K562 (cell line): Measurements from ENCODE around the gene TMX1. TPM values are rescaled to one million over a fixed set of nuclear protein-coding genes. Genes with fewer than 3 reads are reported as not detected.
A peak's percentile ranks its signal among the peaks of the same experiment; 100 is the strongest.

Experiments used
- ATAC-seq: fragments of 200-7000 bp; cut with Tn5 transposase; 3 replicates; pipeline ENCODE4 v1.9.1; 2020; ENCODE audit warnings: moderate library complexity
- BruUV-seq: library from RNA; stranded (reverse); fragments of 400-500 nt; replicated peaks from 2 replicates; lab custom pipeline; 2021; lab: Mats Ljungman, UMichigan
- CTCF ChIA-PET: fragments of 300-600 bp; formaldehyde crosslinking; extraction: SDS; loops from one replicate; lab custom pipeline; 2021; ENCODE audit warnings: low intra/inter-chr PET ratio; lab: Yijun Ruan, JAX
- POLR2A ChIA-PET: fragments of 300-600, 350-650 bp; sonication (Branson Sonifier 250); formaldehyde crosslinking; extraction: SDS; loops from one replicate; lab custom pipeline; 2021; ENCODE audit warnings: antibody characterized with exemption, inconsistent platforms; lab: Yijun Ruan, JAX
- DNase-seq, 4 experiments: peaks; one replicate each; pipeline versions ENCODE4 v3.0.0 to v3.0.0-alpha.2; 2011 to 2018; ENCODE audit warnings: low spot score in 3 of 4, mixed read lengths in 3 of 4; ENCODE audit errors: extremely low read depth in 1 of 4
- FAIRE-seq: peaks from 2 replicates; lab custom pipeline; 2011; peaks lifted over from hg19 to GRCh38; lab: Jason Lieb, UNC
- H2AFZ ChIP-seq: 2 replicates; pipeline ENCODE4 v1.6.0; 2011; ENCODE audit warnings: low read depth, low read length, control low read depth, inconsistent platforms
- H3K27ac ChIP-seq: fragments of 200-600 bp; 3 replicates; pipeline ENCODE4 v1.8.0; 2011; ENCODE audit warnings: low read depth, mild to moderate bottlenecking, control low read depth, inconsistent platforms, low read length, moderate library complexity, mixed read lengths; ENCODE audit errors: extremely low read depth
- H3K27me3 ChIP-seq, 2 experiments: fragments of 300-600 bp in 1 of 2; 2 replicates in 1 of 2; 3 replicates in 1 of 2; pipeline versions ENCODE4 v1.6.0 to v1.8.0; 2011; ENCODE audit warnings: inconsistent platforms in 2 of 2, low read length in 2 of 2, mild to moderate bottlenecking in 1 of 2, mixed read lengths in 1 of 2, moderate library complexity in 1 of 2; ENCODE audit not compliant: control insufficient read depth in 2 of 2, insufficient read depth in 2 of 2
- H3K36me3 ChIP-seq: fragments of 300-600 bp; 3 replicates; pipeline ENCODE4 v1.8.0; 2011; ENCODE audit warnings: mild to moderate bottlenecking, low read length, inconsistent platforms; ENCODE audit not compliant: control insufficient read depth, insufficient read depth
- H3K4me1 ChIP-seq, 2 experiments: fragments of 200-600 bp in 1 of 2; replicated peaks in 1 of 2; 2 replicates in 1 of 2; 3 replicates in 1 of 2; pipeline versions ENCODE4 v1.5.1 to v1.8.0; 2011; ENCODE audit warnings: inconsistent platforms in 2 of 2, low read length in 2 of 2, mild to moderate bottlenecking in 1 of 2, mixed read lengths in 1 of 2, moderate library complexity in 1 of 2; ENCODE audit not compliant: control insufficient read depth in 2 of 2, insufficient read depth in 2 of 2
- H3K4me2 ChIP-seq: 2 replicates; pipeline ENCODE4 v1.6.1; 2011; ENCODE audit warnings: low read length, control low read depth, inconsistent platforms, mixed read lengths; ENCODE audit not compliant: insufficient read depth
- H3K4me3 ChIP-seq: fragments of 200-600 bp; sonication (generic), shearing (Covaris generic); 2 replicates; pipeline ENCODE4 v1.5.1; 2016; ENCODE audit warnings: control low read depth, inconsistent platforms
- H3K79me2 ChIP-seq: fragments of 200-600 bp; 3 replicates; pipeline ENCODE4 v1.8.0; 2011; ENCODE audit warnings: low read length, inconsistent platforms; ENCODE audit not compliant: control insufficient read depth, insufficient read depth
- H3K9ac ChIP-seq, 2 experiments: 2 replicates each; pipeline versions ENCODE4 v1.6.0 to v1.6.1; 2011; ENCODE audit warnings: low read depth in 2 of 2, low read length in 2 of 2, control low read depth in 1 of 2, inconsistent platforms in 1 of 2, mild to moderate bottlenecking in 1 of 2, mixed read lengths in 1 of 2; ENCODE audit not compliant: insufficient read depth in 1 of 2
- H3K9me1 ChIP-seq: one replicate; pipeline ENCODE4 v1.6.0; 2011; ENCODE audit warnings: inconsistent platforms, mild to moderate bottlenecking, low read length, moderate library complexity; ENCODE audit not compliant: control insufficient read depth, insufficient read depth
- H3K9me3 ChIP-seq: replicated peaks from 2 replicates; pipeline ENCODE4 v1.5.1; 2011; ENCODE audit warnings: low read depth, low read length, inconsistent platforms; ENCODE audit not compliant: control insufficient read depth, insufficient read depth
- H4K20me1 ChIP-seq: replicated peaks from 2 replicates; pipeline ENCODE4 v1.6.1; 2011; ENCODE audit warnings: low read length, inconsistent platforms, mixed read lengths; ENCODE audit not compliant: control insufficient read depth, insufficient read depth
- C11orf30 ChIP-seq: fragments of 450-650 bp; IDR thresholded peaks from 2 replicates; pipeline ENCODE4 v1.6.1; 2016; ENCODE audit warnings: low read depth, mild to moderate bottlenecking
- MAFG ChIP-seq: fragments of 450-650 bp; conservative IDR thresholded peaks from 2 replicates; pipeline ENCODE4 v1.6.1; 2016; ENCODE audit warnings: missing genetic modification characterization, missing compliant biosample characterization
- MAFK ChIP-seq: IDR thresholded peaks from 2 replicates; pipeline ENCODE4 v1.6.1; 2011; ENCODE audit warnings: low read length, improper control_type of control experiment
- PPARD ChIP-seq: fragments of 250-450 bp; sonication (Bioruptor Pico); IDR thresholded peaks from 2 replicates; pipeline ENCODE4 v1.8.0; 2022; ENCODE audit warnings: inconsistent platforms, mild to moderate bottlenecking, moderate library complexity
- REST ChIP-seq, 2 experiments: fragments of 450-650 bp; formaldehyde crosslinking in 1 of 2; IDR thresholded peaks; 2 replicates each; pipeline versions ENCODE4 v1.4.0 to v1.6.1; 2014 to 2020; ENCODE audit warnings: mild to moderate bottlenecking in 2 of 2, borderline replicate concordance in 1 of 2, low read depth in 1 of 2
- SAP30 ChIP-seq: fragments of 200-600 bp; sonication (generic); IDR thresholded peaks from 2 replicates; pipeline ENCODE4 v1.6.1; 2012; ENCODE audit warnings: borderline replicate concordance, low read depth, mild to moderate bottlenecking, moderate library complexity, low read length, control low read depth, inconsistent platforms; ENCODE audit not compliant: insufficient read depth, poor library complexity, severe bottlenecking
- ZBTB26 ChIP-seq: fragments of 450-650 bp; formaldehyde crosslinking; IDR thresholded peaks from 2 replicates; pipeline ENCODE4 v1.4.0; 2022; ENCODE audit warnings: missing genetic modification characterization
- ZFX ChIP-seq: sonication (generic); formaldehyde crosslinking; IDR thresholded peaks from 2 replicates; pipeline ENCODE4 v1.8.0; 2022; ENCODE audit warnings: mild to moderate bottlenecking, missing genetic modification reagents, moderate library complexity
- WGBS: fragments of 100-300 bp; shearing (Covaris generic); methylation state at CpG from one replicate; pipeline ENCODE4 v1.1.6; 2016; ENCODE audit warnings: low coverage, mixed read lengths; ENCODE audit not compliant: insufficient coverage; ENCODE audit errors: missing lambda C conversion rate; 5-methylcytosine and 5-hydroxymethylcytosine counted together
- in situ Hi-C: fragments of 300-500 bp; cut with MboI; formaldehyde crosslinking; loops from 4 replicates; pipeline ENCODE4 v1.15.0; 2018; ENCODE audit warnings: inconsistent platforms, mixed read lengths
- intact Hi-C: fragments of 100-400 bp; cut with micrococcal nuclease; formaldehyde crosslinking; loops from 2 replicates; pipeline ENCODE4 v1.14.2; 2022
- polyA plus RNA-seq, 8 experiments: library from polyadenylated mRNA; depleted of rRNA in 4 of 8; stranded (reverse) in 5 of 8; unstranded in 3 of 8; fragments of >200 nt; fragmentation: Nextera tagmentation in 2 of 8; fragmentation: Illumina TruSeq in 1 of 8; extraction: Ambion mirVana in 2 of 8; extraction: Trizol in 1 of 8; gene quantifications; 2 replicates each; pipeline versions ENCODE4 v1.2.1 to v1.2.3, GENCODE V29; 2011 to 2014; ENCODE audit warnings: inconsistent platforms in 1 of 8, missing spikeins in 1 of 8
- total RNA-seq, 7 experiments: library from RNA; depleted of rRNA in 6 of 7; stranded (reverse); fragments of >200 nt in 6 of 7; fragmentation: Illumina TruSeq in 2 of 7; extraction: Trizol in 2 of 7; gene quantifications; 2 replicates each; pipeline versions ENCODE4 v1.2.1 to v1.2.3, GENCODE V29; 2011 to 2021; ENCODE audit warnings: low replicate concordance in 1 of 7
- TF ChIP-seq, protein P1 (sequence below): fragments of 450-650 bp; IDR thresholded peaks from 2 replicates; pipeline ENCODE4 v1.6.1; 2017; ENCODE audit warnings: mild to moderate bottlenecking, moderate library complexity

Gene TMX1
- total and polyA plus RNA-seq, 9 of the 15 experiments (the other 6 are each of a cell fraction or from before 2014, with no cell fraction given) = 19.5 to 101 (median 34.7) TPM

- H3K4me2 ChIP-seq = no peak overlapping the region
- ChIA-PET CTCF (no interaction called here), POLR2A (interaction anchor here (0.8 kb wide), 1 partner anchor 8 kb away, joined by 3 read pairs; the partner anchor contains the start of gene TMX1)
- H4K20me1 ChIP-seq = no peaks in the 10 kb centered on the region
- ATAC-seq (peak; percentile 49), FAIRE-seq (no peak), DNase-seq (peak in 1 of 4 experiments; percentile 47)
- no peaks in the 10 kb centered on the region for H3K9me1 ChIP-seq
- no peaks in the 10 kb centered on the region for H3K27me3 ChIP-seq
- WGBS = 50% methylated on average over 4 of the region's 4 CpGs
- no peak overlapping the region for H2AFZ ChIP-seq
- H3K4me3 ChIP-seq = no peak overlapping the region
- no peak overlapping the region; the same call in 2 of the 3 replicates for H3K27ac ChIP-seq
- BruUV-seq = no TSS peak
- H3K4me1 ChIP-seq = no peaks in the 10 kb centered on the region
- no peak overlapping the region for H3K9ac ChIP-seq
- in situ Hi-C loops = no loop called here
- intact Hi-C loops = no loop called here
- peaks cover 32% of the 10 kb centered on the region for H3K79me2 ChIP-seq
- H3K9me3 ChIP-seq = no peaks in the 10 kb centered on the region
- peaks cover 91% of the 10 kb centered on the region for H3K36me3 ChIP-seq
- TF ChIP-seq C11orf30 (peak; percentile 77), PPARD (CRISPR knock-in tag) (no peak), ZFX (CRISPR knock-in tag) (peak; percentile 44), MAFG (peak; percentile 79), MAFK (peak; percentile 56; the same call in 1 of the 2 replicates), SAP30 (no peak), ZBTB26 (no peak), REST (IDR thresholded peaks at IDR 0.05; ENCODE audit: borderline replicate concordance) (no peak), REST (CRISPR knock-in tag; IDR thresholded peaks at IDR 0.05; ENCODE audit: low read depth) (no peak)
- TF ChIP-seq, protein P1, sequence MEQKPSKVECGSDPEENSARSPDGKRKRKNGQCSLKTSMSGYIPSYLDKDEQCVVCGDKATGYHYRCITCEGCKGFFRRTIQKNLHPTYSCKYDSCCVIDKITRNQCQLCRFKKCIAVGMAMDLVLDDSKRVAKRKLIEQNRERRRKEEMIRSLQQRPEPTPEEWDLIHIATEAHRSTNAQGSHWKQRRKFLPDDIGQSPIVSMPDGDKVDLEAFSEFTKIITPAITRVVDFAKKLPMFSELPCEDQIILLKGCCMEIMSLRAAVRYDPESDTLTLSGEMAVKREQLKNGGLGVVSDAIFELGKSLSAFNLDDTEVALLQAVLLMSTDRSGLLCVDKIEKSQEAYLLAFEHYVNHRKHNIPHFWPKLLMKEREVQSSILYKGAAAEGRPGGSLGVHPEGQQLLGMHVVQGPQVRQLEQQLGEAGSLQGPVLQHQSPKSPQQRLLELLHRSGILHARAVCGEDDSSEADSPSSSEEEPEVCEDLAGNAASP = no peak
Measured at GRCh38 chr14:51248016-51248987, 8.3 kb downstream of the TMX1 start.
